Left colon (tissue), 2 donors: Measurements from ENCODE around the gene SLX1A. TPM values are rescaled to one million over a fixed set of nuclear protein-coding genes. Genes with fewer than 3 reads are reported as not detected.
"Not testable (repeated sequence)": the region's sequence is repeated elsewhere in the genome, so short reads cannot be mapped to it uniquely, and the experiment has no call there.

ENCODE experiments used
- ATAC-seq: fragments of 200-7000 bp; cut with Tn5 transposase; one replicate; pipeline ENCODE4 v1.9.1; 2020; ENCODE audit warnings: mild to moderate bottlenecking, moderate library complexity
- DNase-seq, 2 donors: peaks; one replicate each; pipeline ENCODE4 v3.0.0-alpha.2; 2020
- intact Hi-C, 2 donors: fragments of 100-400 bp; cut with DNase I in 1 of 2; cut with micrococcal nuclease in 1 of 2; formaldehyde crosslinking; loops; one replicate each; pipeline versions ENCODE4 v1.11.2 to v1.14.0; 2022; cut with DNase I, micrococcal nuclease
- total RNA-seq, 2 donors: library from RNA; stranded (reverse); fragmentation: NEBNext Ultra II Directional; extraction: Animal tissue kit (Norgen Biotek cat#: 25700); gene quantifications; one replicate each; pipeline ENCODE4 v1.2.1, GENCODE V29; 2021
- donor health status: DM: no; HTN: no; CAD: no.
- donor health status: DM: yes; HTN: yes; CAD: no.

Gene SLX1A
- total RNA-seq, 2 donors from 2014 or later: 84.5 to 86.9 TPM

DNA sequence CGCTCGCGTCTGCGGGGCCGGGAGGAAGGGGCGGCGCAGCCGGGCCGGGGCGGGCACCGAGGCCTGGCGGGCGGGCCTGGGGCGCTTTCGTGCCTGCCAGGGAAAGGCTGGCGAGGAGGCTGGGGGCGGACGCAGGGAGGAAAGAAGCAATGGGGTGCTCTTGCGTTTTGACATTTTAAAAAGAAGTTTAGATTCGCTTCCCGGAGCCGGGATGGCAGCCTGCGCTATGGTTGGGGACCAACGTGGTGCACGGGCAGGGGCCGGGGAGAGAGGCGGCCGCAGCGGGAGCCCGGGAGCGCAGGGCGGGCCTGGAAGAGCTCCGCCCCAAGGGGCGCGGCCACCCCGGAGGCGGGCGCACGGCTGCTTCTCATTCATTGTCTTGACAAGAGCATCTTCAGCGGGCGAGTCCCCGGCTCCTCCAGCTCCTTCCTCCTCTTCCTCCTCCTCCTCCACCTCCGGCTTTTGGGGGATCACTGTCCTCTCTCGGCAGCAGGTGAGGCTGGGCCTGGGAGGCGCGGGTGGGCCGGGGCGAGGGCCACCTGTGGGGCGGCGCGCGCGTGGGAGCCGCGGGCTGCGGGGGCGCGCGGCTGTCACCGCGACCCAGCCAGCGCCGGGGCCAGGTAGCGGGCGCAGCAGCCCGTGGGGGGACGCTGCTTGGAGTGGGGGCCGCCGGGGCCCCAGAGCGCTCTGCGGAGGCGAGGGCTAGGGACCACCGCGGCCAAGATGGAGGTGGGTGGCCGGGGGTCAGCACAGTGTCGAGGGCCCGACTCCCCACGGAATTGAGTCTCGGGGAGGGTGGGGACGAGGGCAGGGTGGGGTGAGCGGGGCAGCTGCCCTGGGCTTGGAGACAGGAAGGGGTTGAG, 10.2 kb upstream of the SLX1A start, which contains the start of gene CORO1A:
TSS of gene CORO1A (plus strand) at position 370 of the 863 bp plus-strand sequence. CDS start 1,608 bp downstream, outside the sequence.
- intact Hi-C loops: no loop called here
- DNase-seq (peak; percentile 85 to 92), ATAC-seq (peak; percentile 75)

DNA sequence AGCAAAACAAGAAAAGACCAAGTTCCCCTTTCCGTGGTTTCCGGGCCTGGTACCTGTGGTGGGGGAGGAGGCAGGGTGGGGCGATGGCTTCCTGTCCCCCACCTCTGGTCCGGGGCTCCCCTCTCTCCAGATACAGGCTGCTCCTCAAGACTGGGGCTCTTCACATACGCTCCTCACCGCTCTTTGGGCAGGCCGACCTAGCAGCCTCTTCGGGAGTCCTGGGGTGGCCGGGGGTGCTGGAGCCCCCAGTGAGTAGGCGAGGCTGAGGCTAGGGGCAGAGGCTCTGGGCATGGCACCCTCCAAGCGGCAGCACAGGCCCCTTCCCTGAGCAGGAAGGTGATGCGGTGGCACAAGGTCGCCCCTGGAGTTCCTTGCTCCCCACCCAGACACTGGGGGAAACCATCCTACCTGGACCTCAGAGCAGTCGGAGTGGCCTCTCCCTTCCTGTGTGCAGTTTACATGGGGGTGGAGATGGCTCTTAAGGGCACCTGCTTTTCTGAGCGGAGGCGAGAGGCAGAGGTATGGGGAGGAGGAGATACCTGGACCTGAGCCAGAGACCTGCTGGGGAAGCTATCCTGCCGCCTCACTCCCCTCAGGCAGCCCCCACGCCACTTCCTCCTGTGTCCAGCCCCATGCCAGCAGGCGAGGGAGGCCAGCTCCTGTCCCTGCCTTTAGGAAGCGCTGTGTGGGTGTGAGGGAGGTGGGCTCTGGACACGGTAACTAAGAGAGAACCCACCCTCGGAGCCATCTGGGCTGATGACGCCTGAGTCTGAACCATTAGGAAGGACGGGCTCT, 9.4 kb upstream of the SLX1A start:
- DNase-seq (peak; percentile 61 to 68), ATAC-seq (peak; percentile 14)
- intact Hi-C loops: no loop called here

DNA sequence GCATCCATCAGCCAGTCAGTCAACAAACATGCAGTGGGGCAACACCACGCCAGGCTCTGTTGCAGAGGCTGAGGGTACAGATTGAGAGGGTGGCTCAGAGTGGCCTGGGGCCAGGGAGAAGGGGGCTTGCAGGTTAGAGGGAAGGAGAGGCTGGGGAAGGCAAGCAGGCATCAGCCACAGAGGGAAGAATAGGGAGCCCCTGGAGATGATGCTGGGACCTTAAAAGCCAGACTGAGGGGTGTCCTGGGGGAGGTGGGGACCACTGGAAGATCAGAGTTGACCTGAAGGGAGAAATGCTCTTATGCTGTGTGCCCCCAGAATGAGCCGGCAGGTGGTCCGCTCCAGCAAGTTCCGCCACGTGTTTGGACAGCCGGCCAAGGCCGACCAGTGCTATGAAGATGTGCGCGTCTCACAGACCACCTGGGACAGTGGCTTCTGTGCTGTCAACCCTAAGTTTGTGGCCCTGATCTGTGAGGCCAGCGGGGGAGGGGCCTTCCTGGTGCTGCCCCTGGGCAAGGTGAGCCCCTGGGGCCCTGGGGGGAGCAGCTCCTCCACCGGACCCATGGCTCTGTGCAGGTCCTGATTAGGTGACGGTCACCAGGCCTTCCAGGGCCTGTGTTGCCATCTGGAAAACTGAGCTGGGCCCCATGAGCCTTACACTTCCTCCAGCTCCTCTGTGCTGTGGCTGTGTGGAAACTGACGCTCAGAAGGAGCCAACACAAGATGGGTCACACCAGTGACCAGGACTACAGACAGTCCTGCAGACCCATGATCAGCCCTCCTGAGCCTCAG, 8.6 kb upstream of the SLX1A start:
- DNase-seq (peak; percentile 32 to 44), ATAC-seq (no peak)
- intact Hi-C loops: no loop called here

DNA sequence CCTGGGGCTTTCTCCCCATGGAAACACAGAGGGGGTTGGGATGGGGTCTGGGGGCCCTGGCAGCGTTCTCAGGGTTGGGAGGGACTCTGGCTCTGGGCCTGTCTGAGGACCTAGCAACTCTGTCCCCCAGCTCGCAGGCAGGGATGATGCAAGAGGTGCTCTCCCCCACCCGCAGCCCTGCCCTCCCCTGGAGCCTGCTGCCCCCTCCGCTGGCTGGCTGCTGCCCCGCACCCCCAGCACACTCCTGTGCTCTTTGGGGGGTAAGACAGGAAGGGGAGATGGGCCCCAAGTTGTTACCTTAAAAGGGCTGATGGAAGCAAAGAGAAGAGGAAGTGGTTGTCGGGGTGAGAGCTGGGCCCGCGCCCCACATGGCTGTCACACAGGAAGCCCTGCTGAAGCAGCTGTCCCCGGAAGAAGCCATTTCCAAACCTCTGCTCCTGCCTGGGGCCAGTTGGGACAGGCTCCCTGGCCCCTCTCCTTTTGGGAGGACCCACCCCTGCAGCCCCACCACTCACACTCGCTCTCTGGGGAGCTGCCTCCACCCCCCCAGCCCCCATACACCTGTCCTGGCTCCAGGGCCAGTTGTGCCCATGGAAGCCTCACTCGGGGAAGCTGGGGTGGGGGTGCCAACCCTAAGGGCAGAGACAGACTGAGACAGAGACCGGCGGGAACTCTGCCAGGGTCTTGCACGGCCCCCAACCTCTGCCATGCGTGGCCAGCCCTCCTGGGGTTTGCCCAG, 7.8 kb upstream of the SLX1A start:
- intact Hi-C loops: no loop called here
- ATAC-seq (peak; percentile 1), DNase-seq (peak; percentile 65 to 66)

DNA sequence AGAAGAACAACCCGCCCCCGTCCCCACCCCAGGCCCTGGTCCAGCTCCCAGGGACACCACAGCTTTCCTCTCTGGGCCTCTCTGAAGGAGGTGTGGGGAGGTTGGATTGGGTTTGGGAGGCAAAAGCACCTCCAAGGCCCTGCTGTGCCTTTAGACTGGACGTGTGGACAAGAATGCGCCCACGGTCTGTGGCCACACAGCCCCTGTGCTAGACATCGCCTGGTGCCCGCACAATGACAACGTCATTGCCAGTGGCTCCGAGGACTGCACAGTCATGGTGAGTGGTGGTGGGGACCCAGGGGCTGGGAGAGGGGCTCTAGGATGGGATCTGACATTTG, 7.3 kb upstream of the SLX1A start:
- DNase-seq (no peak), ATAC-seq (no peak)
- intact Hi-C loops: no loop called here

DNA sequence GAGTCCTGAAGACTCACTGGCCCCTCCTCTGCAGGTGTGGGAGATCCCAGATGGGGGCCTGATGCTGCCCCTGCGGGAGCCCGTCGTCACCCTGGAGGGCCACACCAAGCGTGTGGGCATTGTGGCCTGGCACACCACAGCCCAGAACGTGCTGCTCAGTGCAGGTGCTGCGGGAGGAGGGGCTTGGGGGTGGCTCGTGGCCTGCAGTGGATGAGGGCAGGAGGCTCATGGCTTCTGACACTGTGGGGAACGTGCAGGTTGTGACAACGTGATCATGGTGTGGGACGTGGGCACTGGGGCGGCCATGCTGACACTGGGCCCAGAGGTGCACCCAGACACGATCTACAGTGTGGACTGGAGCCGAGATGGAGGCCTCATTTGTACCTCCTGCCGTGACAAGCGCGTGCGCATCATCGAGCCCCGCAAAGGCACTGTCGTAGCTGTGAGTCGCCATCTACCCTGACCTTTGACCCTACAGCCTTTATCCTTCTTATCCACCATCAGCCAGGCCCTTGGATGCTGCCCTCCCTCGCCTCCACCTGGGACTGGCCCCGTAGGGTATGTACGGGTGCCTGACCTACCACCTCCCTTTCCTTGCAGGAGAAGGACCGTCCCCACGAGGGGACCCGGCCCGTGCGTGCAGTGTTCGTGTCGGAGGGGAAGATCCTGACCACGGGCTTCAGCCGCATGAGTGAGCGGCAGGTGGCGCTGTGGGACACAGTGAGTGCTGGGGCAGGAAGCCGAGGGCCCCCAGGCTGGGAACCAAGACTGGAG, 6.7 kb upstream of the SLX1A start:
- DNase-seq (peak; percentile 70 to 93), ATAC-seq (peak; percentile 42)
- intact Hi-C loops: no loop called here

DNA sequence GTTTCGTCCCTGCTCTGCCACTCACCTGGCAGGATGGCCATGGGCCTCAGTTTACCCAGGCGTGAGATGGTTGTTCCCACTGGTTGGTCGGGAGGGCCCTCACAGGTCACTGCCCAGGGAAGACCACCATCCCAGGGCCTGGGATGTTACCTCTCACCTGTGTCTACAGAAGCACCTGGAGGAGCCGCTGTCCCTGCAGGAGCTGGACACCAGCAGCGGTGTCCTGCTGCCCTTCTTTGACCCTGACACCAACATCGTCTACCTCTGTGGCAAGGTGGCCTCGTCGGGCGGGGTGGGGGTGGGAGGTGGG, 6.2 kb upstream of the SLX1A start:
- ATAC-seq (no peak), DNase-seq (no peak)
- intact Hi-C loops: no loop called here

DNA sequence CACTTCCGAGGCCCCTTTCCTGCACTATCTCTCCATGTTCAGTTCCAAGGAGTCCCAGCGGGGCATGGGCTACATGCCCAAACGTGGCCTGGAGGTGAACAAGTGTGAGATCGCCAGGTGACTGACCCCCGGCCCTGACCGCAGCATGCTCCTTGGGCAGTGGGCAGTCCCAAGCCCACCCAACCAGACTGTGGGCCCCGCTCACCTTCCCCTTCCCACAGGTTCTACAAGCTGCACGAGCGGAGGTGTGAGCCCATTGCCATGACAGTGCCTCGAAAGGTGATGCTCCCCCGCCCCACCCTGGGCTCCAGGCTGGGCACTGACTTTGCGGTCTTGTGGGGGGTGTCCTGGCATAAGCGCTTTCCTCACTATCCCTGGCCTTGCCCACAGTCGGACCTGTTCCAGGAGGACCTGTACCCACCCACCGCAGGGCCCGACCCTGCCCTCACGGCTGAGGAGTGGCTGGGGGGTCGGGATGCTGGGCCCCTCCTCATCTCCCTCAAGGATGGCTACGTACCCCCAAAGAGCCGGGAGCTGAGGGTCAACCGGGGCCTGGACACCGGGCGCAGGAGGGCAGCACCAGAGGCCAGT, 5.6 kb upstream of the SLX1A start:
- DNase-seq: peak in 1 of 2 donors; percentile 32
- ATAC-seq: no peak
- intact Hi-C loops: no loop called here

DNA sequence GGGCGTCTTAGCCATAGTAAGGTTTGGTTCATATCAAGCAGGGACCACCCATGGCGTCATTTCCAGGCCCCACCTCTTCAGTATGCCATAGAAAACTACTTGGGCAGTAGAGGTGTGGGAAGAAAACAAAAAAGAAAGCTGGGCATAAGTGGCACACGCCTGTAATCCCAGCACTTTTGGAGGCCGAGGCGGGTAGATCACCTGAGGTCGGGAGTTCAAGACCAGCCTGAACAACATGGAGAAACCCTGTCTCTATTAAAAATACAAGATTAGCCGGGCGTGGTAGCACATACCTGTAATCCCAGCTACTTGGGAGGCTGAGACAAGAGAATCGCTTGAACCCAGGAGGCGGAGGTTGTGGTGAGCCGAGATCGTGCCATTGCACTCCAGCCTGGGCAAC, 2.5 kb upstream of the SLX1A start:
- DNase-seq, ATAC-seq, intact Hi-C loops: not testable (repeated sequence)

DNA sequence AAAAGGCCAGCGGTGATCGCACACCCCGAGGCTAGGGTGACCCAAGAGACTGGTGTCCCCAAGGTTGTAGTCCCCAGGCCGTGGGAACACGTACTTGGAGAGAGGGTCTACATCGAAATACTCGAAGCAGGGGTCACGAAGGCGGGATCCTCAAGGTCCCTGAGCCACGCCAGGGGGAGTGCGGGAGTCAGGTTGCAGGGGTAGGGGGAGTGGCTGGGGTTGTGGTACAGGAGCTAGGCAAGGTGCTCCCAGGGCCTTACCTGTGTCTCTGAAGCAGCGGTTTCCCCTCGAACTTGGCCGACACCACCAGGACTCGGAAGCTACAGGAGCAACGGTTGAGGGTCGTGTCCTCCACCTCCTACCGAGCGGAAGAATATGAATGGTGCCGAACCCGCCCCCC, 577 bp upstream of the SLX1A start:
- DNase-seq, intact Hi-C loops: not testable (repeated sequence)
- ATAC-seq: peak; percentile 39

DNA sequence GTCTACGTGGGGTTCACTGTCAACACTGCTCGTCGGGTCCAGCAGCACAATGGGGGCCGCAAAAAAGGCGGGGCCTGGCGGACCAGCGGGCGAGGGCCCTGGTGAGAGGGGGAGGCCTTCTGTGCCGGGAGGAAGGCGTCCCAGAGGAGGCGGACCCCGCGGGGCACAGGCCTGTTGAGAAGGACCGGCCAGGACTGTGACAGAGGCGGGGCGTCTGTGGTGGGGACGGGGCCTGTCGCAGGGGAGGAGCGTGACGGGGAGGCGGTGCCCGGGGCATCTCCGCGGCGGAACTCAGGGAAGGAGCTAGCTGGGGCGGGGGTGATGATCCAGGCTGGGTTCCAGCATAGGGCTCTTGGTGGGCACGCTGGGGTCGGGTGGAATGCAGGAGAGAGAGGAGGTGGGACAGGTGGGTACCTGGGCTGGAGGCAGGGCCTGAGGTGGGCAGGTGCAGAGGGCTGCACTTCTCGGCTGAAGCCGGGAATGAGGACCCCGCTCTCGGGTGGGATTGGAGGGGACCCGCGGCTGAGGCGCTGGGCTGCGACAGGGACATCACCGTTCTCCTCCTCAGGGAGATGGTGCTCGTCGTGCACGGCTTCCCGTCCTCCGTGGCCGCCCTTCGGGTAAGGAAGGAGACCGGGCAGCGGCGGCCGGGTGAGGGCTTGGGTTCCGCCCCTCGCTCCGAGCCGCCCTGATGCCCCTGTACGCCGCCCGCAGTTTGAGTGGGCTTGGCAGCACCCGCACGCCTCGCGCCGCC, 674 bp downstream of the SLX1A start:
- DNase-seq (peak in 1 of 2 donors; percentile 23), ATAC-seq (peak; percentile 73)
- intact Hi-C loops: not testable (repeated sequence)

DNA sequence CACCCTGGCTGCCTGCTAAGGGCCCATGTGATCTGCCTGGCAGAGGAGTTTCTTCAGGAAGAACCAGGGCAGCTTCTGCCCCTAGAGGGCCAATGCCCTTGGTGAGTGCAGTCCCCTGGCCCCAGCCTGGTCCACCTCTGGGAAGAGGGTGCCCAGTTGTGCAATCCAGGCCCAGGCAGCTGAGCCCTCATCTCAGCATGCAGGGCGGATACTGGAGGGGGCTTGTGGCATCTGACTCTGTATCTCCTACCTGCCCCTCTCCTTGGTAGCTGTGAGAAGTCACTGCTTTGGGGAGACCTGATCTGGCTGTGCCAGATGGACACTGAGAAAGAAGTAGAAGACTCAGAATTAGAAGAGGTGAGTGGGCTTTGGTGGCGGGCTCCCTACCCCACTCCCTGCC, 3.3 kb downstream of the SLX1A start:
- intact Hi-C loops, ATAC-seq: not testable (repeated sequence)
- DNase-seq: peak in 1 of 2 donors; percentile 14

DNA sequence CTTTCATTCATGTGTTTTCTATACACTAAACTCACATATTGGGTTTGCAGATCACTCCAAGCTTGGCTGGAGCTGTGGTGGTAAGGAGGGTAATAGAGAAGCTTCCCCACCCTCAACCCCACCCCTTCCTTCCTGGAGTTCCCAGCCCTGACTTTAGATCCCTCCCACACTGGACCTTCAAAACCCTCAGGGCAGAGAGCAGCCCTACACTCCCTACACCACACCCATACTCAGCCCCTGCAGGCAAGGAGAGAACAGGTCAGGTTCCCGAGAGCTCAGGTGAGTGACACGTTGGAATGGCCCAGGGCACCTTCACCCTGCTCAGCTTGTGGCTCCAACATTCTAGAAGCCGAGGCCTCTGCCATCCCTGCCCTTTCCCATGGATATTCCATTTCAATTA, 5.4 kb downstream of the SLX1A start, which contains the start of gene SULT1A3:
TSS of gene SULT1A3 (plus strand) at position 207 of the 400 bp plus-strand sequence. CDS start 1,474 bp downstream, outside the sequence.
- intact Hi-C loops, DNase-seq: not testable (repeated sequence)
- peak; percentile 73 for ATAC-seq

DNA sequence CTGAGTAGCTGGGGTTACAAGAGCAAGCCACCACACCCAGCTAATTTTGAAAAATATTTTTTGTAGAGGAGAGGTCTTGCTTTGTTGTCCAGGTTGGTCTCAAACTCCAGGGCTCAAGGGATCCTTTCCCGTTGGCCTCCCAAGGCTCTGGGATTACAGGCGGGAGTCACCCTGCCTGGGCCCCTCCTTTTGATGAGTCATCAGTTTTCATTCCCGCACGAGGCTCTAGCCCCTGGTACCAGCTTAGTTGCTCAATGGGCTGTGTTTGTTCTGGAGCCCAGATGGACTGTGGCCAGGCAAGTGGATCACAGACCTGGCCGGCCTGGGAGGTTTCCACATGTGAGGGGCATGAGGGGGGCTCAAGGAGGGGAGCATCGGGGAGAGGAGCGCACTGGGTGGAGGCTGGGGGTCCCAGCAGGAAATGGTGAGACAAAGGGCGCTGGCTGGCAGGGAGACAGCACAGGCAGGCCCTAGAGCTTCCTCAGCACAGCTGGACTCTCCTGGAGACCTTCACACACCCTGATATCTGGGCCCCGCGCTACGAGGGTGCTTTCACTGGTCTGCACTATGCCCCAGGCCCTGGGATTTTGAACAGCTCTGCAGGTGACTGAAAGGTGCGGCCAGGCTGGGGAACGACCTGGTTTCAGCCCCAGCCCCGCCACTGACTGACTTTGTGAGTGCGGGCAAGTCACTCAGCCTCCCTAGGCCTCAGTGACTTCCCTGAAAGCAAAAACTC, 6.1 kb downstream of the SLX1A start:
- DNase-seq, intact Hi-C loops: not testable (repeated sequence)
- ATAC-seq: peak; percentile 64

DNA sequence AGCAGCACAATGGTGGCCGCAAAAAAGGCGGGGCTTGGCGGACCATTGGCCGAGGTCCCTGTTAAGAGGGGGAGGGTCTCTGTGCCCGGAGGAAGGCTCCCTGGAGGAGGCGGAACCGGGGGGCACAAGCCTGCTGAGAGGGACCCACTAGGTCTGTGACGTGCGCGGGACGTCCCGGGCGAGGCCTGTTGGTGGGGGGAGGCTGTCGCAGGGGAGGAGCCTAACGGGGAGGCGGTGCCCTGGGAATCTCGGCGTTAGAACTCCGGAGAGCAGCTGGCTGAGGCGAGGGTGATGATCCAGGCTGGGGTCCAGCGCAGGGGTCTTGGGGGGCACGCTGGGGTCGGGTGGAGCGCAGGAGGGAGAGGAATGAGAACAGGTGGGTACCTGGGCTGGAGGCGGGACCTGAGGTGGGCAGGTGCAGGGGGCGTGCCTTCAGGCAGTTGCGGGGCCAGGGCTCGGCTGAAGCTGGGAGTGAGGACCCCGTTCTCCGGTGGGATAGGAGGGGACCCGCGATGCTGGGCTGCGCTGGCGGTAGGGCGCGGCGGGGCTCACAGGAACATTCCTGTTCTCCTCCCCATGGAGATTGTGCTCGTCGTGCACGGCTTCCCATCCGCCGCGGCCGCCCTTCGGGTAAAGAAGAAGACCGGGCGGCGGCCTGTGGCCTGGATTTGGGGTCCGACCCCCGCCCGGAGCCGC, 12.0 kb downstream of the SLX1A start:
- intact Hi-C loops: not testable (repeated sequence)
- DNase-seq (peak; percentile 24 to 28), ATAC-seq (peak; percentile 67)
